Measurements from ENCODE around the gene FBXL20.

FBXL20 gene

GRCh38 chr17:39204245-39204644, 197.2 kb downstream of the FBXL20 start:
- DNase-seq (ENCODE audit: low read depth, low spot score) = no peak

Data from activated naive CD8-positive, alpha-beta T cell treated with anti-CD3 and anti-CD28 coated beads, Interleukin-2, amount 50 U/mL, for 16 hours (primary cell).